SU-DHL-6 (cell line): ENCODE measurements around the gene GRXCR2.

Source experiments
- H2AFZ ChIP-seq: fragments of 200-600 bp; sonication (generic); 2 replicates; pipeline ENCODE4 v1.6.1; 2014; ENCODE audit warnings: low read depth, mild to moderate bottlenecking, moderate library complexity, mixed read lengths, antibody characterized with exemption, low read length; ENCODE audit not compliant: severe bottlenecking
- H3F3A ChIP-seq: fragments of 200-600 bp; shearing (Covaris generic); 2 replicates; pipeline ENCODE4 v1.6.0; 2016; ENCODE audit warnings: antibody characterized with exemption, mild to moderate bottlenecking; ENCODE audit not compliant: insufficient read depth
- H3K27ac ChIP-seq: fragments of 200-600 bp; sonication (generic); 2 replicates; pipeline ENCODE4 v1.5.1; 2016; ENCODE audit warnings: low read depth, mild to moderate bottlenecking, low read length, moderate library complexity, mixed read lengths
- H3K27me3 ChIP-seq: fragments of 200-600 bp; sonication (generic), shearing (Covaris generic); 2 replicates; pipeline ENCODE4 v1.6.0; 2014; ENCODE audit warnings: mild to moderate bottlenecking, low read length
- H3K36me3 ChIP-seq: fragments of 200-600 bp; sonication (generic); 2 replicates; pipeline ENCODE4 v1.6.1; 2014; ENCODE audit warnings: mild to moderate bottlenecking, low read length, mixed read lengths
- H3K4me2 ChIP-seq: fragments of 300-600, 200-600 bp; shearing (Covaris generic), sonication (generic); 2 replicates; pipeline ENCODE4 v1.6.0; 2014; ENCODE audit warnings: low read length, low read depth, mild to moderate bottlenecking; ENCODE audit not compliant: poor library complexity, severe bottlenecking
- H3K4me3 ChIP-seq: fragments of 200-600 bp; sonication (generic); 2 replicates; pipeline ENCODE4 v1.5.1; 2014; ENCODE audit warnings: antibody characterized with exemption, low read length, mild to moderate bottlenecking, mixed read lengths; ENCODE audit not compliant: insufficient read depth, poor library complexity, severe bottlenecking
- H3K79me2 ChIP-seq: fragments of 200-600 bp; sonication (generic); 2 replicates; pipeline ENCODE4 v1.6.1; 2014; ENCODE audit warnings: mild to moderate bottlenecking, low read length, moderate library complexity; ENCODE audit not compliant: insufficient read depth
- H3K9ac ChIP-seq: fragments of 200-600 bp; sonication (generic); 2 replicates; pipeline ENCODE4 v1.7.0; 2014; ENCODE audit warnings: mild to moderate bottlenecking, low read length
- H3K9me2 ChIP-seq: fragments of 200-600 bp; sonication (generic); replicated peaks from 2 replicates; pipeline ENCODE4 v1.6.1; 2014; ENCODE audit warnings: low read length; ENCODE audit not compliant: insufficient read depth
- H3K9me3 ChIP-seq: fragments of 200-600 bp; sonication (generic); 2 replicates; pipeline ENCODE4 v1.6.1; 2014; ENCODE audit warnings: low read length, mixed read lengths; ENCODE audit not compliant: insufficient read depth
- H4K20me1 ChIP-seq: fragments of 200-600 bp; sonication (generic); 2 replicates; pipeline ENCODE4 v1.6.1; 2014; ENCODE audit warnings: low read depth, mild to moderate bottlenecking, antibody characterized with exemption, low read length, moderate library complexity, mixed read lengths
- EZH2phosphoT487 ChIP-seq: fragments of 200-600 bp; sonication (generic), shearing (Covaris generic); conservative IDR thresholded peaks from 2 replicates; pipeline ENCODE4 v1.6.1; 2018; ENCODE audit warnings: mild to moderate bottlenecking, antibody characterized with exemption, low read length, moderate library complexity, mixed read lengths
- TF ChIP-seq, protein P1 (sequence below): fragments of 200-600 bp; sonication (generic); IDR thresholded peaks from one replicate; pipeline ENCODE4 v1.5.1; 2017; ENCODE audit warnings: antibody characterized with exemption, mild to moderate bottlenecking, low read length, moderate library complexity; ENCODE audit not compliant: insufficient read depth, poor library complexity, severe bottlenecking

GRXCR2 gene

DNA sequence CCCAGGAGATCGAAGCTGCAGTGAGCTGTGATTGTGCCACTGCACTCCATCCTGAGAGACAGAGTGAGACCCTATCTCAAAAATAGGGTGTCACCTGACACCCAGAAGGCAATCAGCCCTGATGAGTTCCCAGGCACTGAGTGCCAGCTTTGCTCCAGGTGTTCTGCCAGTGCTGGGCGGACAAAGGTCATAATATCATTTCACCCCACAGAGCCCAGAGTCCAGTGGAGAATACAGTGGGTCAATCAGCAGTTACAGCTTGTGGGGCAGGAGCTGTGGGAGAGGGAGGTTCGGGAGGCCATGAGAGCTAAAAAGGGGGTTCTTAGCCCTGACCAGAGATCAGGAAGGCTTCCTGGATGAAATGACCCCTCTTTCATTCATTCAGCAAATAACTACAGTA, 39.2 kb upstream of the GRXCR2 start:
- Histone ChIP-seq H3K4me3 (no peak overlapping the region), H3K4me2 (no peak overlapping the region), H4K20me1 (no peaks in the 10 kb centered on the region), H3K36me3 (no peaks in the 10 kb centered on the region), H2AFZ (no peak overlapping the region), H3K9me2 (no peaks in the 10 kb centered on the region), H3K79me2 (no peaks in the 10 kb centered on the region), H3K27me3 (no peaks in the 10 kb centered on the region), H3K9me3 (no peaks in the 10 kb centered on the region), H3F3A (no peaks in the 10 kb centered on the region), H3K27ac (no peak overlapping the region), H3K9ac (no peak overlapping the region)
- TF ChIP-seq, protein P1, sequence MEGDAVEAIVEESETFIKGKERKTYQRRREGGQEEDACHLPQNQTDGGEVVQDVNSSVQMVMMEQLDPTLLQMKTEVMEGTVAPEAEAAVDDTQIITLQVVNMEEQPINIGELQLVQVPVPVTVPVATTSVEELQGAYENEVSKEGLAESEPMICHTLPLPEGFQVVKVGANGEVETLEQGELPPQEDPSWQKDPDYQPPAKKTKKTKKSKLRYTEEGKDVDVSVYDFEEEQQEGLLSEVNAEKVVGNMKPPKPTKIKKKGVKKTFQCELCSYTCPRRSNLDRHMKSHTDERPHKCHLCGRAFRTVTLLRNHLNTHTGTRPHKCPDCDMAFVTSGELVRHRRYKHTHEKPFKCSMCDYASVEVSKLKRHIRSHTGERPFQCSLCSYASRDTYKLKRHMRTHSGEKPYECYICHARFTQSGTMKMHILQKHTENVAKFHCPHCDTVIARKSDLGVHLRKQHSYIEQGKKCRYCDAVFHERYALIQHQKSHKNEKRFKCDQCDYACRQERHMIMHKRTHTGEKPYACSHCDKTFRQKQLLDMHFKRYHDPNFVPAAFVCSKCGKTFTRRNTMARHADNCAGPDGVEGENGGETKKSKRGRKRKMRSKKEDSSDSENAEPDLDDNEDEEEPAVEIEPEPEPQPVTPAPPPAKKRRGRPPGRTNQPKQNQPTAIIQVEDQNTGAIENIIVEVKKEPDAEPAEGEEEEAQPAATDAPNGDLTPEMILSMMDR = no peak
- TF ChIP-seq EZH2phosphoT487 = no peak

DNA sequence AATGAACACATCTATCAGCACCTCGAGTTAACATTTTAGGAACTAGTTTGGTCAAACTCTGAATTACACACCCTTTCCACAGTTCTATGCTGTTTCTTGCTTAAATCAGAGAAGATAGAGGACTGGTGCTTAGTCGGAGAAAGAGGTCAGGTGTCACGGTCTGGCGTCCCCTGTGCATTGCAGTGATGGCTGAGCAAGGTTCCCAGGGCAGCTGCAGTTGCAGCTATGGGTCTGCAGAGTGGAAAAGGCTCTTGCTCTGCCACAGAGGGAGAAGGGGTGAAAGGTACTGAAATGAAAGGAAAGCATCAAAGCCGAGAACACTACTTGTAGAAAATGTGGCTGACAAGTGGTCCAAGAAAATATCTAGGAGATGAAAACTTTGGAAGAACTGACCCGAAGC, 38.4 kb upstream of the GRXCR2 start:
- Histone ChIP-seq H3K36me3 (no peaks in the 10 kb centered on the region), H3K79me2 (no peaks in the 10 kb centered on the region), H3K27ac (no peak overlapping the region), H2AFZ (no peak overlapping the region), H4K20me1 (no peaks in the 10 kb centered on the region), H3K9me2 (no peaks in the 10 kb centered on the region), H3K4me2 (no peak overlapping the region), H3K4me3 (no peak overlapping the region), H3F3A (no peaks in the 10 kb centered on the region), H3K9me3 (no peaks in the 10 kb centered on the region), H3K9ac (no peak overlapping the region), H3K27me3 (no peaks in the 10 kb centered on the region)
- TF ChIP-seq, protein P1 = no peak
- no peak for TF ChIP-seq EZH2phosphoT487

DNA sequence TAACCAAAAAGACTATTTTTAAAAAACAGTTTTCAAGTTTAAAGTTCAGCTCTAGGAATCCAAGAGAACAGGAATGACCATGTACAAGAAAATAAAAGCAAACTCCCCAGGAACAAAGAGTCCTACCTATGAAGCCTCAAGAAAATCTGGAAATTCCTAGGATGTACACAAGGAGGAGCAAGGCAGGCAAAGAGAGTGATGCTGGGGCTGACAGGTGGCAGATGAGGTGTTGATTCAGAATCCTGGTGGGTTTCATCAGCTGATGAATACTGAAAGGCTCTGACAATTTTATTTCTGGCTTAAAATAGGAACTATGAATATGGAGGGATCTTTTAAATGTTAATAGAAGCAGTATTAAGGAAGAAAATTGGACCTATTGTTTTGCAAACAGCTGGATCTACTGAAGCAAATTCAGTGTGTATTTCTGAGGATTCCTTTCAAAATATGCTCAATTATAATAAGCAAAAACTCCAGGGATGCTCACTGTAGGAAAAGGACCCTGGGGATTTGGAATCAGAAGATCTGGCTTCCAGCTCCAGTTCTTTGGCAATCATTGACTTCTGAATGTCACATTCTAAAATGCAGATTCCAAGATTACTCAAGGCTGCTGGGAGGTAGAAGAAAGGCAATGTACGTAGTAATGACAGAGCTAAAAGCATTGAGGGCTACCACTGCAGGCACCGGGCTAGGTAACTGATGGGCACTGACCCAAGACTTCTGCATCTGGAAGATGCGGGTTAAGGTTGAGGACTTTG, 35.6 kb upstream of the GRXCR2 start:
- no peaks in the 10 kb centered on the region for H3K9me2 ChIP-seq
- TF ChIP-seq EZH2phosphoT487 = no peak
- TF ChIP-seq, protein P1 = no peak
- no peak overlapping the region for H3K27ac ChIP-seq
- H3K4me3 ChIP-seq = no peak overlapping the region
- no peaks in the 10 kb centered on the region for H3K9me3 ChIP-seq
- H3K36me3 ChIP-seq = no peaks in the 10 kb centered on the region
- H3K79me2 ChIP-seq = no peaks in the 10 kb centered on the region
- no peaks in the 10 kb centered on the region for H4K20me1 ChIP-seq
- no peaks in the 10 kb centered on the region for H3F3A ChIP-seq
- no peaks in the 10 kb centered on the region for H3K27me3 ChIP-seq
- H3K9ac ChIP-seq = no peak overlapping the region
- no peak overlapping the region for H3K4me2 ChIP-seq
- H2AFZ ChIP-seq = no peak overlapping the region
